NCI-H69 (cell line): Measurements from ENCODE around the gene LYZ.

Experiments used
- DNase-seq: peaks from one replicate; lab custom pipeline; 2025; lab: John Stamatoyannopoulos, UW

Gene LYZ

GRCh38 chr12:69338936-69339335 lies 9.2 kb upstream of the LYZ start:
- DNase-seq = no peak

- no peak for DNase-seq
Observed at GRCh38 chr12:69339999-69340398, 8.2 kb upstream of the LYZ start.

- DNase-seq = no peak
Observed at GRCh38 chr12:69341328-69341727, 6.9 kb upstream of the LYZ start.

GRCh38 chr12:69342421-69342820 lies 5.8 kb upstream of the LYZ start:
- DNase-seq = no peak

GRCh38 chr12:69343357-69343756 lies 4.8 kb upstream of the LYZ start:
- no peak for DNase-seq

- no peak for DNase-seq
Observed at GRCh38 chr12:69343885-69344612, 4.1 kb upstream of the LYZ start.

- no peak for DNase-seq
Observed at GRCh38 chr12:69345077-69345476, 3.1 kb upstream of the LYZ start.

- DNase-seq = peak; percentile 78
Observed at GRCh38 chr12:69345742-69346141, 2.4 kb upstream of the LYZ start.

- DNase-seq = peak; percentile 2
Observed at GRCh38 chr12:69350002-69350626, 1.9 kb downstream of the LYZ start.

- DNase-seq = no peak
Observed at GRCh38 chr12:69350777-69351176, 2.6 kb downstream of the LYZ start.

- DNase-seq = no peak
Observed at GRCh38 chr12:69351462-69352236, 3.5 kb downstream of the LYZ start.

GRCh38 chr12:69352904-69353303 lies 4.7 kb downstream of the LYZ start:
- no peak for DNase-seq

GRCh38 chr12:69354172-69354555 lies 6.0 kb downstream of the LYZ start:
- DNase-seq = no peak

- DNase-seq = peak; percentile 11
Observed at GRCh38 chr12:69354556-69355187, 6.5 kb downstream of the LYZ start.

- DNase-seq = no peak
Observed at GRCh38 chr12:69355363-69356028, 7.3 kb downstream of the LYZ start.

GRCh38 chr12:69359531-69360347 lies 11.6 kb downstream of the LYZ start, which contains the start of gene YEATS4:
YEATS4 (plus strand) TSS chr12:69359743; CDS start chr12:69359973, 230 bp downstream.
- DNase-seq = peak; percentile 97

GRCh38 chr12:69360348-69360672 lies 12.1 kb downstream of the LYZ start:
- DNase-seq = no peak

GRCh38 chr12:69366796-69367195 lies 18.6 kb downstream of the LYZ start:
- DNase-seq = no peak

GRCh38 chr12:69368171-69368570 lies 20.0 kb downstream of the LYZ start:
- DNase-seq = no peak

- DNase-seq = no peak
Observed at GRCh38 chr12:69383074-69383473, 34.9 kb downstream of the LYZ start.

- DNase-seq = no peak
Observed at GRCh38 chr12:69385038-69385437, 36.9 kb downstream of the LYZ start.
